GM18499 (cell line): ENCODE measurements around the gene IRAG1.

ENCODE experiments used
- ATAC-seq: cut with Tn5 transposase; IDR thresholded peaks from one replicate; pipeline ENCODE4 v1.9.1; 2021; ENCODE audit warnings: moderate number of reproducible peaks; ENCODE audit not compliant: insufficient read depth, unreplicated experiment

IRAG1 gene

GRCh38 chr11:10669258-10670033 lies 24.1 kb downstream of the IRAG1 start:
- ATAC-seq: no peak

DNA sequence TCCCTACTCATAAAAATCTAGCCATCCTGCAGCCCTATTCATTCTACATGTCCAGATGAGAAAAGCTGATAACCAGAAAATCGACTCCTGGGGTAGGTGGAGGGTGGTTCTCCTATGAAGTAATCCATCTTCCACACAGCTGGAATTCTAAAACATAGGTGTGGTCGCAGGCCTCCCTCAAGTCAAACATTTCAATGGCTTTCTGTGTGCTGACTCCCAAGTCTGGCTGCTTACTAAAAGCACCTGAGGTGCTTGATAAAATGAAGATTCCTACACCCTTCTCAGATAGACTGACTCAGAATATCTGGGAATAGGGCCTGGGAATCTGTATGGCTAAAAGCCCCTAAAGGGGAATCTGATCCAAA lies 26.1 kb downstream of the IRAG1 start:
- ATAC-seq: no peak

DNA sequence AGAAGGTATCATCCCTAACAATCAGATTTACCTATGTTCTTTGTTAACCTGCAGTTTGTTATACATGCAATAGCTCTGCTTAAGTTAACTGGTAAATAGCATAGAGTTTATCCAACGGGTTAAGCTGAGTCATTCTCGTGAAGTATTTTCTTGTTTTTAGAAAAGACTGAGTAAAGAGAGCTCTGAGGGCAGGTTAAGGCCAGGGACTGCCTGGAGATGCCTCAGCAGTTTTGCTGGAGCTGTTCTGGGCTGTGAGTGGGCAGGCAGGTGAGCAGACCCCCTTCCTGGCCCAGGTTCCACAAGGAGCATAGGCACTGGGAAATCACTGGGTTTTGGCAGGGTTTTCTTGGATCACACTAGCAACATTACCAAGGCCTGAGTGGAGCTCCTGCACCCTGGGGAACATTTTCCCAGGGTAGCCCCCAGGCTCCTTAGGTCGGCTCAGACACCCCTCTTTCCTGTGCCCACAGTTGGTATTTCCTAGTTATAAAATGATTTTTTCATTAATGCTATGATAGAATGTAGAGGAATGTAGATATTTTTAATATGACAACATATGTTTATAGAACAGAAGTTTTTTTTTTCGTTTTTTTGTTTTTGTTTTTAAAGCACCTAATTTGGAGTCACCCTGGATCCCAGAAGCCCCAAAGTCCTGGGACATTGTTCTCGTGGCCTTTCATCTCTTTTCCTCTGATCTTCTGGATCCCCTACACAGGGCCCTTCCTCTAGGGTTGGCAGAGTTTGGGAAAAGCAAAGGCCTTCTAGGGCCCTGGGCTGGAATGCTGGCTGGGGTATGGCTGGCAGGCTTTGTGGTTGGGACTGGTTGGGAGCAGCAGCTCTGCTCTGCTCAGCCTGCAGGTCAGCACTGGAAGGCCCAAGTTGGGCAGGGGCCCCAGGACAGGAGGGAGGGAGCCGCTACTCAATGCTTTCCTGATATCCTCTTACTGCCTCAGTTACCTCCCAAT lies 26.7 kb downstream of the IRAG1 start:
- ATAC-seq: no peak

DNA sequence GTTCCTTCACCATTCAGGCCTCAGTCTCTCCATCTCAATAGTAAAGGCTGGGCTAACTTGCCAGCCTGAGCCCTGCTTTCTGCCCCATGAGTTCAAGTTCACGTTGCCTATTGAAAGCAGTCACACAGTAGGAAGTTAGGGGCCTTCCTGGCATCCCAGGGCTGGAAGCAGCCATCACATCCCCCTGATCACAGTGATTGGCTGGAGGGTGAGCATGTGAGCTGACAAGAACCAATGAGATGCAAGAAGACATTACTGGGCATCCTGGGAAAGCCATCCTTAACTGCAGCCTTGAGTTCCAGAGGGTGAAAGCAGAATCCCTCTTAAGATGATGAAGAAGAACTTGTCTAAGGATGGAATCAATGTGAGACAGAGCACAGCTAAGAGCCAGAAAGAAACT lies 29.1 kb downstream of the IRAG1 start:
- no peak for ATAC-seq

GRCh38 chr11:10663990-10664389 lies 29.6 kb downstream of the IRAG1 start:
- ATAC-seq: no peak

GRCh38 chr11:10663365-10663764 lies 30.2 kb downstream of the IRAG1 start:
- no peak for ATAC-seq

GRCh38 chr11:10660323-10660722 lies 33.2 kb downstream of the IRAG1 start:
- ATAC-seq: no peak

DNA sequence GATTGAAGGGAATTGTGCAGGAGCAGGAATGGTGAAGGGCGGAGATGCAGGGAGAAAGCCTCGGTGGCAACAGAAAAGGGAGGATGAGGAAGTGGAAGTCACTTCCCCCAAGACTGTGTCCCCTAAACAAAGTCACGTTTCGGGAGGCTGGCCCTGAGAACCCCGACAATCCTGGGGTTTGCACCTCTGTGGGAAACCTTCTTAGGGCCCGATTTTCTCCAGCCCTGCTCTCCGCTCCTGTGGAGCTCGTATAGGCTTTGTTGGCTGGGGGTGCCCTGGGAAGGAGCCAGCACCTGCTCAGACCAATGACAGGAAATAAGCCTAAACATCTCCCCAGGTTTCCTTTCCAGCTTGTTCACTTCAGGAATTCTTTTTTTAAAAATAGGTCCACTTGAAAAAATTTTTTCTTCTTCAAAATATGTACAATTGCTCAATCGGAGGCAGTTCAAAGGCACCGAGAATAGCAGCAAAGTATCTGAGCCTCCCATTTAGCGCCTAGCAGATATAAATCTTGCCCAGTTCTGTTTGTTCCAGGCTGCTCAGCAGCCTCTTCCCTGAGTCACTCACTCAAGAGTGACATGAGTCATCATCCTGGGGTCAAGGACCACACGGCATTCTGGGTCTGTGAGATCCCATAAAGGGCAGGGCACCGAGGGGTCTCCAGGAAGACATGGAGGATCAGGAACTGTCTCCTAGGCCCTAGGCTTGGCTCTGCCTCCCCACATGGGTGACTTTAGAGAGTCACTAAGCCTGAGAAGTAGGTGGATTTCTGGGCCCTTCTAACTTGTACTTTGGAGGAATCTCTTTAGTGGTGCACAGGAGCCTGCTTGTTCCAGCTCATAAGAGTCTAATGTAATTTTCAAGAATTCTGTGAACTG lies 34.0 kb downstream of the IRAG1 start:
- no peak for ATAC-seq

GRCh38 chr11:10658621-10659338 lies 34.8 kb downstream of the IRAG1 start:
- ATAC-seq: no peak

DNA sequence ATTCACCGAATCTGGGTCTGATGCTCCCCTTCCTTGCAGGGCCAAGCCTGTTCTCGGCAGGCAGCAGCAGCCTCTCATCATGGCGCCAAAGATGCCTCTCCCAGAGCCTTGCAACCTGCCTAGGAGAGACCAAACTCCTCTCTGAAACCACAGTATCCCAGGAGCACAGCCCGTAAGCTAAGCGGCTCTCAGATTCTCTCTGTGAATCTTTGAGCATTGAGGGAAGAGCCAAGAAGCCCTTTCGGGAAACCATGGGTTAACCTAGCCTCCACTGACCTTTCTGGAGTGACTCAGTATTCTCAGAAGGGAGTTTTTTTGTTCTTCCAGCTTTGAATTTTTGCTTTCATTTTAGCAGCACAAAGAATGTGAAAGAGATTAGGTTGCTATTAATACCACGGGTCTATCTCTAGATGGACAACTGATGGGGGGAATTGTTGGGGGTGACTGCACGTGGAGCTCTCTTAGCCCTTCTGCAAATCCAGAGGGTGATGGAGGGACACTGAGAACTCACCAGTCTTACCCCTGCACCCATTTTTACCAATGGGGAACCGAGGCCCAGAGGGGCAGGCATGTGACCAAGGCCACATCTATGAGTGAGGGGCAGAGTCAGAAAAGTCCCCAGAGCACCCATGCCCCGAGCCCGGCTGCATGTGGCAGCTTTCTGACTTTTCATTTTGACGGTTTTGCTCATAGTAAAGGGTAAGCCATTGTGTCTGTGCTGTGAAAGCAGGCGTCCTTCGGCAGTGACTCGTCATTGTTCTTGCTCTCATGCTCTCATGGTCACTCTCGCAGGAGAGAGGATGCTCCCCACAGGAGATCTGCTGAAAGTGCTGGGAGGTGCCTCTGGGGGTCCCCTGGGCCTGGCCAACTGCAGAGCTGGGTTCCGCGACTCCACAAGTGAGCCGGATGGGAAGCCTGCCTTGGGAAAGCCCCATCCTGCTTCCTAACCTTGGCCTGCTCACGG lies 36.0 kb downstream of the IRAG1 start:
- ATAC-seq: no peak

DNA sequence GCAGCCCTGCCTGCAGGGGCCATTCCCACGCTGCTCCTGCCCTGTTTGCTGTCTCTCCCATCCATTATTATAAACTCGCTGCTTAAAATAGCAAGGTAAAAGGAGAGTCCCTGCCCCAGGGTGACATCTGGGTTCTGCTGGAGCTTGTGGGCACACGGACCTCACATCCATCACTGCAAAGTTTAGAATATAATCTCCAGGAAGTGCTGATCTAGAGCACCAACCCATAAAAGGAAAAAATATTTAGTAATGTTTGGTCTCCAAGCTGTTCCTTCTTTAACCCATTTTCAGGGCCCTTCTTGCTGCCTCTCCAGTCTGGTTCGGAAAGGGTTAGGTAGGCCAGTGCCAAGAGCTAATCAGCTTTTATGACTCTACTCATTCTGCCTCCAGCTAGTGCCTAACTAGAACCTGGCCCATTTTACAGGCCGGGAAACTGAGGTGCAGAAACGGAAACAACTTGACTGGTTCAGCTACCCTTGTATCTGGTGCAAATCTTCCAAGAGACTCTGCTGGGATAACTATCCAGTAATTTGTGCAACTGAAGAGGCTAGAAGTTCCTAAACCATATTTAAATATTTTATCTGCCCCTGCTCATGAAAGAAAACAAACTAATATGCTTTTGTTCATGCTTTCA lies 37.5 kb downstream of the IRAG1 start:
- no peak for ATAC-seq

- no peak for ATAC-seq
Observed at GRCh38 chr11:10655227-10655626, 38.3 kb downstream of the IRAG1 start.

GRCh38 chr11:10654811-10655150 lies 38.8 kb downstream of the IRAG1 start:
- ATAC-seq: no peak

DNA sequence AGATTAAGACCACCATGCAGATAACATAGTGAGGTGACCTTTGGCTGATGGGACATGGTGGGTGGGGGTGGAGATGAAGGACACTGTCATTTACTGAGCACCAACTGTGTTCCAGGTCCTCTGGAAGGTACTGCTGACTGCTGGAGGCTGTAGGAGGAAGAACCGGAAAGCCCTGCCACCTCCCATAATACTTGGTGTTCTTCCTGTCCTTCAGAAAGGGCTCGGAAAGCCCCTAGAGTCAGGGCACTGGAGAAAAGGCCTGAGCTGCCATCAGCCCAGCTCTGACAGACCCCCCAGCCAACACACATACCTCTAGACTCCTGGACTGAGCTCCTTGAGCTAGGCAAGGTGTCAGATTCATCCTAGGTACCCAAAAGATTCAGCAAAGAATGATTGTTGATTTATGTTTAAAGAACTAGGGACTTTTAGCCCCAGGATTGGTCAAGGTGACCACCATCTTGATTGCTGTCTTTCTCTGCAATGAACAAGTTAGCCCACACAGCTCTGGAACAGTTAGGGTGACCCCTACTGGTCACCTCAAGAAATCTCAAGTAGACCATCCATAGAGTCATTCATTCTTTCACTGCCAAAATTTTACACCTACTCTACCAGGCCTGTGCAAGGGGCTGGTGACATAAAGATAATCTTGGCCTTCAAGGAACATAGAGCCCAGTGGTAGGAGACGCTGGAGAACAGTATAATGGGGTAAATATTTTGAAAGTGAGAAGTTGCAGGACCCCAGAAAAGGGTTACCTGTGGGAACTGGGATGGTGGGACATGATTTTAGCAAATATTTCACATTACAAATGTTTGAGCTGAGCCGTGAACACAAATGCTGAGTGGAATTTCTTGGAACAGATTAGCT lies 39.4 kb downstream of the IRAG1 start:
- ATAC-seq: no peak

DNA sequence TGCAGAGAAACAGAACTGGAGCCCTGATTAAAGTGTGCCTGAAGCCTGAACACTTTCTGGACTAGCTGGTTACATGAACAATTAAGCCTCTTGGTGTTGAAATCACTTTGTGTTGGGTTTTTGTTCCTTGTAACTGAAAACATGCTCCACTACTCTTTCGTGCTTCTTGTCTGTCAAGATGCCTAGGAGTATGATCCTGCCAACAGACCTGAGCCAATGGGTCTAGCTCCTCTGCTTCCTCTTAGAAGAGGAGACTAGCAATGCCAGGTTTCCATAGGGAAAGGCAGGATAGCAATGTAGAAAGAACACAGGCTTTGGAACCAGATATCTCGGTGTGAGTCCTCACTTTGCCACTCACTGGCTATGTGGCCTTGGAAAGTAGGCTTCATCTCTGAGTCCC lies 40.3 kb downstream of the IRAG1 start:
- ATAC-seq: no peak

- no peak for ATAC-seq
Observed at GRCh38 chr11:10651656-10652361, 41.7 kb downstream of the IRAG1 start.

DNA sequence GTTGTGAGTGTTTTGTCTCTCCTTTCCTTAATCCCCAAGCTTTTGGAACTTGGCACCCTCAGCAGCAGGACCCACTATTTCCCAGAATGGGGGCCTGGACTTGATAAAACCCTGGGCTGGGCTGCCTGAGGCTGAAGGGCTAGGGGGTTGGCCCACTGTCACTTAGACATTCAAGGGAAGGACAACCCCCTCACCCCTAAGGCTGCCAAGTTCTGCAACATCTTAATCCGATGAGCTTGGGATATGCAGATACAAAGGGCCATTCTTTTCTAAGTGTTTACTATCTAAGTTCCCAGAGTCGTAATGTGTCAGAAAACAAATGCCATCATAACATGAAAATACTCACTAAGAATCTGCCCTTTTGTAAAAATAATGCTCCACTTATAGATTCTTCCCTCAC lies 42.9 kb downstream of the IRAG1 start:
- no peak for ATAC-seq
